Fibroblast of mammary gland (primary cell): Measurements from ENCODE around the gene OXNAD1.

Experiments used
- DNase-seq: peaks from one replicate; pipeline ENCODE4 v3.0.0-alpha.2; 2010; ENCODE audit warnings: low read depth
- H3K4me3 ChIP-seq: 2 replicates; pipeline ENCODE4 v1.5.1; 2011; ENCODE audit warnings: low read depth, mild to moderate bottlenecking, low read length, moderate library complexity; ENCODE audit not compliant: control insufficient read depth
- TF ChIP-seq, protein P1 (sequence below): conservative IDR thresholded peaks from 2 replicates; pipeline ENCODE4 v1.5.1; 2011; ENCODE audit warnings: low read depth, low read length, inconsistent platforms; ENCODE audit not compliant: control insufficient read depth, insufficient read depth

Gene OXNAD1

GRCh38 chr3:16290827-16291196, 25.8 kb downstream of the OXNAD1 start:
- no peak for DNase-seq
- TF ChIP-seq, protein P1, sequence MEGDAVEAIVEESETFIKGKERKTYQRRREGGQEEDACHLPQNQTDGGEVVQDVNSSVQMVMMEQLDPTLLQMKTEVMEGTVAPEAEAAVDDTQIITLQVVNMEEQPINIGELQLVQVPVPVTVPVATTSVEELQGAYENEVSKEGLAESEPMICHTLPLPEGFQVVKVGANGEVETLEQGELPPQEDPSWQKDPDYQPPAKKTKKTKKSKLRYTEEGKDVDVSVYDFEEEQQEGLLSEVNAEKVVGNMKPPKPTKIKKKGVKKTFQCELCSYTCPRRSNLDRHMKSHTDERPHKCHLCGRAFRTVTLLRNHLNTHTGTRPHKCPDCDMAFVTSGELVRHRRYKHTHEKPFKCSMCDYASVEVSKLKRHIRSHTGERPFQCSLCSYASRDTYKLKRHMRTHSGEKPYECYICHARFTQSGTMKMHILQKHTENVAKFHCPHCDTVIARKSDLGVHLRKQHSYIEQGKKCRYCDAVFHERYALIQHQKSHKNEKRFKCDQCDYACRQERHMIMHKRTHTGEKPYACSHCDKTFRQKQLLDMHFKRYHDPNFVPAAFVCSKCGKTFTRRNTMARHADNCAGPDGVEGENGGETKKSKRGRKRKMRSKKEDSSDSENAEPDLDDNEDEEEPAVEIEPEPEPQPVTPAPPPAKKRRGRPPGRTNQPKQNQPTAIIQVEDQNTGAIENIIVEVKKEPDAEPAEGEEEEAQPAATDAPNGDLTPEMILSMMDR, result no peak
- H3K4me3 ChIP-seq, result no peak overlapping the region

- H3K4me3 ChIP-seq, result no peak overlapping the region
- no peak for DNase-seq
Measured at GRCh38 chr3:16294844-16295243, 29.8 kb downstream of the OXNAD1 start.

GRCh38 chr3:16295298-16295890, 30.4 kb downstream of the OXNAD1 start:
- TF ChIP-seq, protein P1, result no peak
- DNase-seq, result no peak
- H3K4me3 ChIP-seq, result no peak overlapping the region

More at GRCh38 chr3:16294844-16295243, 29.8 kb downstream of the OXNAD1 start:
- TF ChIP-seq, protein P1, result no peak

- no peak overlapping the region for H3K4me3 ChIP-seq
Measured at GRCh38 chr3:16297997-16298885, 33.2 kb downstream of the OXNAD1 start.

DNA sequence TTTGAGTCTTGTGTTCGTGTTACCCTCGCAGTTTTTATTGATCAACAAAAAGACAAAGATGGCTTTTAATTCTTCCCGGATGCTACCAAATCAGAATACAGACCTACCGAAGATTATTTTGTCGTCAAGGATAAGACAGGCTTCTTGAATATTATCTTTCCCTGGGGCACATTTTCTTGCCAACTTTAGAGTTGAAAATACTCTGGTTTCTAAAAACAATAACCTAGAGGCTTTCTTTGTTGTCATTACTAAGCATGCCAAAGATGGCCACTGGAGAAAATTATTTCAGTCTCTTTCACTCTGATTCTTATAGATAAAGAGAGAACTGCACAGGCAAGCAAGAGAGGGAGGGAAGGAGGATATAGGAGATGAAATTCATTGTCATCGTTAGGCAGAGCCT, 33.9 kb downstream of the OXNAD1 start:
- no peak overlapping the region for H3K4me3 ChIP-seq
- no peak for DNase-seq
- TF ChIP-seq, protein P1, result no peak

More at GRCh38 chr3:16297997-16298885, 33.2 kb downstream of the OXNAD1 start:
- TF ChIP-seq, protein P1, result no peak
- no peak for DNase-seq

DNA sequence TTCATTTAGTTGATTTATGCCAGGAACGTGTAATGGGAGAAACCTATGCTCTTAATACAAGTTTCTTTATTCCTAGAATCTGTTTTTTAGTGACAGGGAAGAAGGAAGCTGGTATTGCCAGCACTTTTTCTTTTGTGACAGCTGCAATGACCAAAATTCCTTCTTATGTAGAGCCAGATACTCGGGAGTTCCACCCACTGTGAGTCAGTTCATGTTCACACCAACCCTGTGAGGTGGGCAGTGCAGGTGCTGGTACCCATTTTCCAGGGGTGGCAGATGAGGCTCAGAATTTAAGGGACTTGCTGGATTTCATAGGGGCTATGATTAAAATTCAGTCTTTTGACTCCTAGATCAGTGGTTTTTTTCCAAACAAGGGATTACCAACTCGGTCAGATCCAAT, 34.7 kb downstream of the OXNAD1 start:
- TF ChIP-seq, protein P1, result no peak
- no peak for DNase-seq
- no peak overlapping the region for H3K4me3 ChIP-seq
